OCI-LY7 (cell line): Measurements from ENCODE around the gene LPIN2.

Experiments
- EZH2phosphoT487 ChIP-seq: fragments of 200-600 bp; sonication (generic); IDR thresholded peaks from 2 replicates; pipeline ENCODE4 v1.6.1; 2018; ENCODE audit warnings: low read depth, borderline replicate concordance, mild to moderate bottlenecking, mixed run types, antibody characterized with exemption, low read length, moderate library complexity, mixed read lengths
- TF ChIP-seq, protein P1 (sequence below): fragments of 200-600 bp; sonication (generic); conservative IDR thresholded peaks from 2 replicates; pipeline ENCODE4 v1.5.1; 2014; ENCODE audit warnings: mild to moderate bottlenecking, antibody characterized with exemption, low read length, moderate library complexity, mixed read lengths

DNA sequence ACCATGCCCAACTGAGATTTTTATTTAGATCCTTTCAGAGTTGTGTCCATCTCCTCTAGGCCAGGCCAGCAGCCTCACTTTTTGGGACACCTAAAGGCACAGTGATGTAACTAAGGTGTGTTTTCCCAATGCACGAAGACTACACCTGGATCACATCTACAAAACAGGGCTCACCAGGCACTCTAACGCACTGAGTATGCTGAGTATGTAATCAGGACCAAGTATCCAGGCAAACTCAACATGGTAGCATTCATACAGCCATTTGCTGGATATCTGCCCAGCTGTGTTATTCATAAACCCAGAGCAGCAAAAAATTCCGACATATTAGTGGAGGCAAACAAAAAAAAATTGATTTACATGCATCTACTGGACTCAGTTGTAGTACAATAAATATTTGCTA, 33.8 kb downstream of the LPIN2 start:
- TF ChIP-seq, protein P1, sequence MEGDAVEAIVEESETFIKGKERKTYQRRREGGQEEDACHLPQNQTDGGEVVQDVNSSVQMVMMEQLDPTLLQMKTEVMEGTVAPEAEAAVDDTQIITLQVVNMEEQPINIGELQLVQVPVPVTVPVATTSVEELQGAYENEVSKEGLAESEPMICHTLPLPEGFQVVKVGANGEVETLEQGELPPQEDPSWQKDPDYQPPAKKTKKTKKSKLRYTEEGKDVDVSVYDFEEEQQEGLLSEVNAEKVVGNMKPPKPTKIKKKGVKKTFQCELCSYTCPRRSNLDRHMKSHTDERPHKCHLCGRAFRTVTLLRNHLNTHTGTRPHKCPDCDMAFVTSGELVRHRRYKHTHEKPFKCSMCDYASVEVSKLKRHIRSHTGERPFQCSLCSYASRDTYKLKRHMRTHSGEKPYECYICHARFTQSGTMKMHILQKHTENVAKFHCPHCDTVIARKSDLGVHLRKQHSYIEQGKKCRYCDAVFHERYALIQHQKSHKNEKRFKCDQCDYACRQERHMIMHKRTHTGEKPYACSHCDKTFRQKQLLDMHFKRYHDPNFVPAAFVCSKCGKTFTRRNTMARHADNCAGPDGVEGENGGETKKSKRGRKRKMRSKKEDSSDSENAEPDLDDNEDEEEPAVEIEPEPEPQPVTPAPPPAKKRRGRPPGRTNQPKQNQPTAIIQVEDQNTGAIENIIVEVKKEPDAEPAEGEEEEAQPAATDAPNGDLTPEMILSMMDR: no peak
- TF ChIP-seq EZH2phosphoT487: no peak
